ENCODE measurements around the gene CCL16. TPM values are rescaled to one million over a fixed set of nuclear protein-coding genes. Genes with fewer than 3 reads are reported as not detected.
A peak's percentile ranks its signal among the peaks of the same experiment; 100 is the strongest.

The CCL16 gene
- total RNA-seq, 1 donor, result not detected

- no peak for TF ChIP-seq CTCF (IDR thresholded peaks at IDR 0.05; ENCODE audit: insufficient read depth, low read depth, low read length)
Observed at GRCh38 chr17:35977509-35977908, 3.8 kb downstream of the CCL16 start.

GRCh38 chr17:35973333-35974260 lies 7.7 kb downstream of the CCL16 start:
- H3K4me3 ChIP-seq (ENCODE audit: low read depth, low read length), result no peak overlapping the region
- DNase-seq (ENCODE audit: low read depth), result no peak
- TF ChIP-seq CTCF (IDR thresholded peaks at IDR 0.05; ENCODE audit: insufficient read depth, low read depth, low read length), result no peak

More at GRCh38 chr17:35977509-35977908, 3.8 kb downstream of the CCL16 start:
- no peak overlapping the region for H3K4me3 ChIP-seq (ENCODE audit: low read depth, low read length)
- DNase-seq (ENCODE audit: low read depth), result no peak

GRCh38 chr17:35972945-35973332 lies 8.4 kb downstream of the CCL16 start:
- H3K4me3 ChIP-seq (ENCODE audit: low read depth, low read length), result no peak overlapping the region
- DNase-seq (ENCODE audit: low read depth), result no peak
- no peak for TF ChIP-seq CTCF (IDR thresholded peaks at IDR 0.05; ENCODE audit: insufficient read depth, low read depth, low read length)

GRCh38 chr17:35972535-35972934 lies 8.8 kb downstream of the CCL16 start:
- TF ChIP-seq CTCF (IDR thresholded peaks at IDR 0.05; ENCODE audit: insufficient read depth, low read depth, low read length), result no peak
- no peak for DNase-seq (ENCODE audit: low read depth)
- no peak overlapping the region for H3K4me3 ChIP-seq (ENCODE audit: low read depth, low read length)

GRCh38 chr17:35972066-35972465 lies 9.2 kb downstream of the CCL16 start:
- H3K4me3 ChIP-seq (ENCODE audit: low read depth, low read length), result no peak overlapping the region
- no peak for TF ChIP-seq CTCF (IDR thresholded peaks at IDR 0.05; ENCODE audit: insufficient read depth, low read depth, low read length)

GRCh38 chr17:35969558-35970380 lies 11.5 kb downstream of the CCL16 start:
- no peak overlapping the region for H3K4me3 ChIP-seq (ENCODE audit: low read depth, low read length)
- peak; percentile 80 for TF ChIP-seq CTCF (IDR thresholded peaks at IDR 0.05; ENCODE audit: insufficient read depth, low read depth, low read length)
- DNase-seq (ENCODE audit: low read depth), result peak; percentile 82

More at GRCh38 chr17:35972066-35972465, 9.2 kb downstream of the CCL16 start:
- DNase-seq (ENCODE audit: low read depth), result no peak

All from fibroblast of villous mesenchyme (primary cell).